IMR-90 (cell line): ENCODE results near the gene SNX5. TPM values are rescaled to one million over a fixed set of nuclear protein-coding genes. Genes with fewer than 3 reads are reported as not detected.

ENCODE experiments used
- ATAC-seq: fragments of 200-7000 bp; cut with Tn5 transposase; 2 replicates; pipeline ENCODE4 v1.9.1; 2020; ENCODE audit warnings: low read depth, mild to moderate bottlenecking, moderate library complexity
- BruUV-seq: library from RNA; stranded (reverse); fragments of 400-500 nt; replicated peaks from 2 replicates; lab custom pipeline; 2021; lab: Mats Ljungman, UMichigan
- CTCF ChIA-PET: fragments of 300-600 bp; formaldehyde crosslinking; extraction: SDS; loops from one replicate; lab custom pipeline; 2021; ENCODE audit warnings: antibody characterized with exemption; lab: Yijun Ruan, JAX
- POLR2A ChIA-PET: fragments of 300-600 bp; sonication (Branson Sonifier 250); formaldehyde crosslinking; loops from one replicate; lab custom pipeline; 2022; ENCODE audit warnings: antibody characterized with exemption; ENCODE audit not compliant: unreplicated experiment; lab: Charles Lee
- DNase-seq: peaks from one replicate; pipeline ENCODE4 v3.0.0; 2013
- H2AFZ ChIP-seq: replicated peaks from 2 replicates; pipeline ENCODE3; 2013; ENCODE audit warnings: low read length, mild to moderate bottlenecking; ENCODE audit not compliant: poor library complexity
- H2AK5ac ChIP-seq: 2 replicates; pipeline ENCODE4 v1.6.1; 2013; ENCODE audit warnings: low read depth, low read length, inconsistent platforms
- H2AK9ac ChIP-seq: replicated peaks from 2 replicates; pipeline ENCODE3; 2013; ENCODE audit warnings: mild to moderate bottlenecking, low read depth, low read length, moderate library complexity; ENCODE audit not compliant: poor library complexity
- H2BK120ac ChIP-seq: 2 replicates; pipeline ENCODE4 v1.6.1; 2013; ENCODE audit warnings: low read depth, low read length, inconsistent platforms
- H2BK15ac ChIP-seq: 3 replicates; pipeline ENCODE4 v1.6.1; 2013; ENCODE audit warnings: low read depth, low read length, inconsistent platforms
- H2BK20ac ChIP-seq: 2 replicates; pipeline ENCODE4 v1.6.1; 2013; ENCODE audit warnings: low read depth, mild to moderate bottlenecking, inconsistent platforms, low read length, moderate library complexity
- H2BK5ac ChIP-seq: 2 replicates; pipeline ENCODE4 v1.6.1; 2013; ENCODE audit warnings: mild to moderate bottlenecking, low read depth, low read length, inconsistent platforms; ENCODE audit not compliant: poor library complexity, severe bottlenecking
- H3K14ac ChIP-seq: replicated peaks from 2 replicates; pipeline ENCODE4 v1.6.1; 2013; ENCODE audit warnings: low read depth, low read length, inconsistent platforms
- H3K18ac ChIP-seq: 2 replicates; pipeline ENCODE4 v1.6.1; 2013; ENCODE audit warnings: low read depth, low read length, control low read depth
- H3K23ac ChIP-seq: 2 replicates; pipeline ENCODE4 v1.6.1; 2013; ENCODE audit warnings: low read depth, low read length, inconsistent platforms
- H3K27ac ChIP-seq: 2 replicates; pipeline ENCODE4 v1.5.1; 2013; ENCODE audit warnings: mild to moderate bottlenecking, control low read depth, low read length; ENCODE audit not compliant: insufficient read depth
- H3K27me3 ChIP-seq: 2 replicates; pipeline ENCODE4 v1.6.1; 2013; ENCODE audit warnings: low read length; ENCODE audit not compliant: control insufficient read depth, insufficient read depth
- H3K36me3 ChIP-seq: 2 replicates; pipeline ENCODE4 v1.6.1; 2013; ENCODE audit warnings: low read length, mixed read lengths; ENCODE audit not compliant: control insufficient read depth, insufficient read depth
- H3K4ac ChIP-seq: 2 replicates; pipeline ENCODE4 v1.6.1; 2013; ENCODE audit warnings: low read depth, low read length, inconsistent platforms
- H3K4me1 ChIP-seq: 2 replicates; pipeline ENCODE4 v1.6.1; 2013; ENCODE audit warnings: low read length, mixed read lengths; ENCODE audit not compliant: control insufficient read depth, insufficient read depth
- H3K4me2 ChIP-seq: 2 replicates; pipeline ENCODE4 v1.6.1; 2013; ENCODE audit warnings: low read depth, mild to moderate bottlenecking, control low read depth, low read length, moderate library complexity
- H3K4me3 ChIP-seq: 2 replicates; pipeline ENCODE4 v1.5.1; 2013; ENCODE audit warnings: low read depth, mild to moderate bottlenecking, control low read depth, low read length, moderate library complexity; ENCODE audit not compliant: insufficient read depth
- H3K56ac ChIP-seq: 2 replicates; pipeline ENCODE4 v1.6.1; 2013; ENCODE audit warnings: low read length, inconsistent platforms; ENCODE audit not compliant: insufficient read depth; ENCODE audit errors: extremely low read depth
- H3K79me1 ChIP-seq, 2 experiments: 2 replicates each; pipeline ENCODE4 v1.6.1; 2013; ENCODE audit warnings: low read length in 2 of 2, inconsistent platforms in 1 of 2, low read depth in 1 of 2
- H3K9ac ChIP-seq: 2 replicates; pipeline ENCODE4 v1.6.1; 2013; ENCODE audit warnings: low read depth, low read length, control low read depth
- H3K9me1 ChIP-seq: 2 replicates; pipeline ENCODE4 v1.6.1; 2013; ENCODE audit warnings: low read length, inconsistent platforms; ENCODE audit not compliant: insufficient read depth
- H3K9me3 ChIP-seq: 2 replicates; pipeline ENCODE4 v1.6.1; 2013; ENCODE audit warnings: low read length; ENCODE audit not compliant: control insufficient read depth, insufficient read depth
- H4K20me1 ChIP-seq: 2 replicates; pipeline ENCODE4 v1.6.1; 2013; ENCODE audit warnings: low read length, inconsistent platforms; ENCODE audit not compliant: insufficient read depth
- H4K5ac ChIP-seq: 2 replicates; pipeline ENCODE4 v1.6.1; 2013; ENCODE audit warnings: mild to moderate bottlenecking, low read depth, low read length, control low read depth
- H4K8ac ChIP-seq, 2 experiments: 2 replicates each; pipeline ENCODE4 v1.6.1; 2013; ENCODE audit warnings: low read depth in 2 of 2, low read length in 2 of 2, control low read depth in 1 of 2, inconsistent platforms in 1 of 2
- H4K91ac ChIP-seq: 2 replicates; pipeline ENCODE4 v1.6.1; 2013; ENCODE audit warnings: low read depth, low read length, inconsistent platforms; ENCODE audit not compliant: insufficient read depth
- CEBPB ChIP-seq: IDR thresholded peaks from 2 replicates; pipeline ENCODE4 v1.6.1; 2012; ENCODE audit warnings: low read depth, low read length, improper control_type of control experiment
- CHD1 ChIP-seq: IDR thresholded peaks from 2 replicates; pipeline ENCODE4 v1.6.1; 2012; ENCODE audit warnings: low read depth, low read length, improper control_type of control experiment
- CTCF ChIP-seq: conservative IDR thresholded peaks from 2 replicates; pipeline ENCODE4 v1.5.1; 2012; ENCODE audit warnings: mild to moderate bottlenecking, low read depth, low read length, improper control_type of control experiment
- ELK1 ChIP-seq: fragments of 150-350 bp; IDR thresholded peaks from 2 replicates; pipeline ENCODE4 v1.6.1; 2016; ENCODE audit warnings: low read depth, mild to moderate bottlenecking, low read length, moderate library complexity, borderline replicate concordance
- FOS ChIP-seq: fragments of 150-350 bp; IDR thresholded peaks from 2 replicates; pipeline ENCODE4 v1.6.1; 2016; ENCODE audit warnings: low read depth, low read length
- MAFK ChIP-seq: IDR thresholded peaks from 2 replicates; pipeline ENCODE4 v1.6.1; 2012; ENCODE audit warnings: low read depth, low read length, improper control_type of control experiment
- MAZ ChIP-seq: IDR thresholded peaks from 2 replicates; pipeline ENCODE4 v1.6.1; 2012; ENCODE audit warnings: low read depth, mild to moderate bottlenecking, low read length, improper control_type of control experiment, moderate library complexity, borderline replicate concordance
- NFE2L2 ChIP-seq: fragments of 150-350 bp; IDR thresholded peaks from 2 replicates; pipeline ENCODE4 v1.6.1; 2016; ENCODE audit warnings: low read depth, mild to moderate bottlenecking, low read length
- POLR2A ChIP-seq: IDR thresholded peaks from 2 replicates; pipeline ENCODE4 v1.6.1; 2012; ENCODE audit warnings: mild to moderate bottlenecking, low read depth, low read length
- RAD21 ChIP-seq: IDR thresholded peaks from 2 replicates; pipeline ENCODE4 v1.6.1; 2012; ENCODE audit warnings: low read length, improper control_type of control experiment
- RCOR1 ChIP-seq: IDR thresholded peaks from 2 replicates; pipeline ENCODE4 v1.6.1; 2012; ENCODE audit warnings: mild to moderate bottlenecking, low read length, improper control_type of control experiment; ENCODE audit not compliant: insufficient replicate concordance
- RFX5 ChIP-seq: IDR thresholded peaks from 2 replicates; pipeline ENCODE4 v1.8.0; 2012; ENCODE audit warnings: low read depth, mild to moderate bottlenecking, low read length, moderate library complexity
- SMC3 ChIP-seq: fragments of 150-350 bp; IDR thresholded peaks from 2 replicates; pipeline ENCODE4 v1.6.1; 2016; ENCODE audit warnings: low read depth, mild to moderate bottlenecking, antibody characterized with exemption, low read length, moderate library complexity
- WGBS, 2 experiments: methylation state at CpG; one replicate each; pipeline versions ENCODE4 v1.1.5 to v1.1.7; 2013; ENCODE audit warnings: missing lambda C conversion rate in 2 of 2; ENCODE audit not compliant: insufficient read length in 1 of 2; ENCODE audit errors: extremely low coverage in 2 of 2; 5-methylcytosine and 5-hydroxymethylcytosine counted together
- dilution Hi-C: fragments of 300-500 bp; cut with HindIII; formaldehyde crosslinking; loops from one replicate; pipeline ENCODE4 v1.14.3; 2018; ENCODE audit warnings: low sequenced_read_pairs; ENCODE audit not compliant: unreplicated experiment
- in situ Hi-C: fragments of 300-500 bp; cut with MboI; formaldehyde crosslinking; loops from 3 replicates; pipeline ENCODE4 v1.14.3; 2019; ENCODE audit warnings: low sequenced_read_pairs, inconsistent platforms, mixed read lengths
- intact Hi-C: fragments of 100-400 bp; cut with micrococcal nuclease; formaldehyde crosslinking; loops from 2 replicates; pipeline ENCODE4 v1.10.0; 2022
- polyA plus RNA-seq, 3 experiments: library from polyadenylated mRNA; depleted of rRNA; stranded (reverse); fragments of >200 nt; gene quantifications; 2 replicates each; pipeline ENCODE4 v1.2.3, GENCODE V29; 2012; ENCODE audit warnings: low replicate concordance in 1 of 3
- total RNA-seq: library from RNA; depleted of rRNA; stranded (reverse); fragments of >200 nt; gene quantifications from 2 replicates; pipeline ENCODE4 v1.2.3, GENCODE V29; 2012
- TF ChIP-seq, protein P1 (sequence below): fragments of 150-350 bp; IDR thresholded peaks from 2 replicates; pipeline ENCODE4 v1.6.1; 2017; ENCODE audit warnings: mild to moderate bottlenecking, antibody characterized with exemption, low read length, low read depth

SNX5 gene
- total and polyA plus RNA-seq, 2 of the 4 experiments (the other 2 are of a cell fraction), result 65.4 to 92.8 TPM

GRCh38 chr20:17933711-17934110 is 34.9 kb downstream of the SNX5 start:
- Histone ChIP-seq H3K4me2 (no peak overlapping the region), H2BK20ac (no peak overlapping the region), H4K91ac (no peak overlapping the region), H3K9me1 (peaks cover 23% of the 10 kb centered on the region), H2BK5ac (no peak overlapping the region), H2AFZ (no peak overlapping the region), H3K4me1 (peaks cover 19% of the 10 kb centered on the region), H3K9me3 (peaks cover 3% of the 10 kb centered on the region; the same call in 1 of the 2 replicates), H3K27me3 (no peaks in the 10 kb centered on the region), H4K20me1 (peaks cover 21% of the 10 kb centered on the region), H3K14ac (no peak overlapping the region), H3K36me3 (no peaks in the 10 kb centered on the region), H3K18ac (no peak overlapping the region), H3K56ac (no peak overlapping the region), H3K4me3 (no peak overlapping the region), H3K23ac (no peak overlapping the region), H2AK9ac (peak overlapping the region; percentile 75), H4K8ac (no peak overlapping the region), H4K5ac (no peak overlapping the region), H3K79me1 (peaks cover 0 to 11% of the 10 kb centered on the region in 2 experiments; a peak in 1 of 4 replicates), H2BK120ac (no peak overlapping the region), H3K4ac (no peak overlapping the region), H2BK15ac (no peak overlapping the region), H3K27ac (no peak overlapping the region), H2AK5ac (no peak overlapping the region), H3K9ac (no peak overlapping the region)
- TF ChIP-seq, protein P1, sequence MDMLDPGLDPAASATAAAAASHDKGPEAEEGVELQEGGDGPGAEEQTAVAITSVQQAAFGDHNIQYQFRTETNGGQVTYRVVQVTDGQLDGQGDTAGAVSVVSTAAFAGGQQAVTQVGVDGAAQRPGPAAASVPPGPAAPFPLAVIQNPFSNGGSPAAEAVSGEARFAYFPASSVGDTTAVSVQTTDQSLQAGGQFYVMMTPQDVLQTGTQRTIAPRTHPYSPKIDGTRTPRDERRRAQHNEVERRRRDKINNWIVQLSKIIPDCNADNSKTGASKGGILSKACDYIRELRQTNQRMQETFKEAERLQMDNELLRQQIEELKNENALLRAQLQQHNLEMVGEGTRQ, result no peak
- no peak for TF ChIP-seq FOS
- no peak for TF ChIP-seq MAFK
- TF ChIP-seq RAD21, result no peak
- TF ChIP-seq MAZ, result no peak
- TF ChIP-seq RFX5, result no peak
- no peak for TF ChIP-seq CEBPB
- no peak for TF ChIP-seq RCOR1
- TF ChIP-seq CHD1, result no peak
- no peak for TF ChIP-seq SMC3
- no peak for TF ChIP-seq POLR2A
- TF ChIP-seq ELK1, result no peak
- no peak for TF ChIP-seq NFE2L2
- TF ChIP-seq CTCF, result no peak
- BruUV-seq, result no TSS peak
- ChIA-PET POLR2A (no interaction called here), CTCF (interaction anchor here (0.6 kb wide), 1 partner anchor 279 kb away, joined by 3 read pairs; no protein-coding TSS in a partner anchor)
- ATAC-seq (no peak), DNase-seq (no peak)
- in situ Hi-C loops, result no loop called here
- dilution Hi-C loops, result no loop called here
- intact Hi-C loops, result loop anchor here (10.0 kb wide), 1 partner anchor 399 kb away; the partner anchor contains the start of gene BFSP1
- WGBS, 2 experiments, result no CpG with 5 or more reads among the region's 5 CpGs
